ENCODE results near the gene ADGRF1.

The ADGRF1 gene

GRCh38 chr6:46973029-46973428 lies 69.1 kb downstream of the ADGRF1 start:
- no peak for DNase-seq

- DNase-seq = no peak
Observed at GRCh38 chr6:46972531-46972930, 69.6 kb downstream of the ADGRF1 start.

- DNase-seq = no peak
Observed at GRCh38 chr6:46969206-46969605, 72.9 kb downstream of the ADGRF1 start.

- DNase-seq = no peak
Observed at GRCh38 chr6:46967826-46968349, 74.2 kb downstream of the ADGRF1 start.

- DNase-seq = no peak
Observed at GRCh38 chr6:46964716-46965519, 77.2 kb downstream of the ADGRF1 start.

- no peak for DNase-seq
Observed at GRCh38 chr6:46963626-46964025, 78.5 kb downstream of the ADGRF1 start.

GRCh38 chr6:46963039-46963438 lies 79.1 kb downstream of the ADGRF1 start:
- no peak for DNase-seq

GRCh38 chr6:46961711-46962110 lies 80.4 kb downstream of the ADGRF1 start:
- no peak for DNase-seq

GRCh38 chr6:46961232-46961631 lies 80.9 kb downstream of the ADGRF1 start:
- no peak for DNase-seq

GRCh38 chr6:46959419-46959818 lies 82.7 kb downstream of the ADGRF1 start:
- no peak for DNase-seq

GRCh38 chr6:46956409-46956808 lies 85.7 kb downstream of the ADGRF1 start:
- no peak for DNase-seq

- no peak for DNase-seq
Observed at GRCh38 chr6:46954837-46955451, 87.2 kb downstream of the ADGRF1 start.

GRCh38 chr6:46953921-46954320 lies 88.2 kb downstream of the ADGRF1 start:
- DNase-seq = no peak

GRCh38 chr6:46949632-46950280 lies 92.4 kb downstream of the ADGRF1 start:
- DNase-seq = no peak

- no peak for DNase-seq
Observed at GRCh38 chr6:46948699-46949098, 93.4 kb downstream of the ADGRF1 start.

Measured in activated naive CD4-positive, alpha-beta T cell (primary cell).